ENCODE data around the gene TMEM242.

Gene TMEM242

GRCh38 chr6:157258878-157259277 is 64.4 kb downstream of the TMEM242 start:
- no peak overlapping the region for H3K27ac ChIP-seq
- DNase-seq (ENCODE audit: low read depth, low spot score) = no peak

GRCh38 chr6:157255079-157255478 is 68.2 kb downstream of the TMEM242 start:
- no peak overlapping the region for H3K27ac ChIP-seq
- DNase-seq (ENCODE audit: low read depth, low spot score) = no peak

GRCh38 chr6:157254538-157254937 is 68.8 kb downstream of the TMEM242 start:
- no peak overlapping the region for H3K27ac ChIP-seq
- no peak for DNase-seq (ENCODE audit: low read depth, low spot score)

- no peak for DNase-seq (ENCODE audit: low read depth, low spot score)
- no peak overlapping the region for H3K27ac ChIP-seq
These were observed 69.6 kb downstream of the TMEM242 start for GRCh38 chr6:157253699-157254098.

GRCh38 chr6:157253017-157253416 is 70.3 kb downstream of the TMEM242 start:
- H3K27ac ChIP-seq = no peak overlapping the region
- DNase-seq (ENCODE audit: low read depth, low spot score) = no peak

GRCh38 chr6:157251586-157252247 is 71.6 kb downstream of the TMEM242 start:
- DNase-seq (ENCODE audit: low read depth, low spot score) = no peak
- H3K27ac ChIP-seq = no peak overlapping the region

- DNase-seq (ENCODE audit: low read depth, low spot score) = no peak
- H3K27ac ChIP-seq = no peak overlapping the region
These were observed 73.5 kb downstream of the TMEM242 start for GRCh38 chr6:157249826-157250225.

- no peak overlapping the region for H3K27ac ChIP-seq
- DNase-seq (ENCODE audit: low read depth, low spot score) = no peak
These were observed 75.1 kb downstream of the TMEM242 start for GRCh38 chr6:157248264-157248663.

- H3K27ac ChIP-seq = no peak overlapping the region
- DNase-seq (ENCODE audit: low read depth, low spot score) = no peak
These were observed 76.4 kb downstream of the TMEM242 start for GRCh38 chr6:157246771-157247484.

- H3K27ac ChIP-seq = no peak overlapping the region
- no peak for DNase-seq (ENCODE audit: low read depth, low spot score)
These were observed 77.2 kb downstream of the TMEM242 start for GRCh38 chr6:157246048-157246630.

GRCh38 chr6:157245436-157245835 is 77.9 kb downstream of the TMEM242 start:
- DNase-seq (ENCODE audit: low read depth, low spot score) = no peak
- H3K27ac ChIP-seq = no peak overlapping the region

GRCh38 chr6:157244780-157245179 is 78.5 kb downstream of the TMEM242 start:
- H3K27ac ChIP-seq = no peak overlapping the region
- no peak for DNase-seq (ENCODE audit: low read depth, low spot score)

GRCh38 chr6:157244175-157244574 is 79.1 kb downstream of the TMEM242 start:
- H3K27ac ChIP-seq = no peak overlapping the region
- DNase-seq (ENCODE audit: low read depth, low spot score) = no peak

- no peak overlapping the region for H3K27ac ChIP-seq
- DNase-seq (ENCODE audit: low read depth, low spot score) = no peak
These were observed 80.5 kb downstream of the TMEM242 start for GRCh38 chr6:157242791-157243190.

GRCh38 chr6:157240960-157241311 is 82.4 kb downstream of the TMEM242 start:
- peak overlapping the region; percentile 58 for H3K27ac ChIP-seq
- DNase-seq (ENCODE audit: low read depth, low spot score) = no peak

GRCh38 chr6:157240059-157240959 is 83.0 kb downstream of the TMEM242 start:
- H3K27ac ChIP-seq = peak overlapping the region; percentile 58
- no peak for DNase-seq (ENCODE audit: low read depth, low spot score)

GRCh38 chr6:157239671-157240058 is 83.7 kb downstream of the TMEM242 start:
- H3K27ac ChIP-seq = no peak overlapping the region
- DNase-seq (ENCODE audit: low read depth, low spot score) = no peak
